ENCODE data around the gene TXLNG.

The TXLNG gene

GRCh38 chrX:16874458-16875095 is 88.3 kb downstream of the TXLNG start:
- no peak for DNase-seq (ENCODE audit: low read depth in 2 of 2)

GRCh38 chrX:16876696-16877095 is 90.4 kb downstream of the TXLNG start:
- no peak for DNase-seq (ENCODE audit: low read depth in 2 of 2)

- no peak for DNase-seq (ENCODE audit: low read depth in 2 of 2)
Measured at GRCh38 chrX:16882169-16882568, 95.9 kb downstream of the TXLNG start.

- peak in 1 of 2 donors; percentile 30 for DNase-seq (ENCODE audit: low read depth in 2 of 2)
Measured at GRCh38 chrX:16882702-16883486, 96.6 kb downstream of the TXLNG start.

GRCh38 chrX:16883487-16883804 is 97.2 kb downstream of the TXLNG start:
- no peak for DNase-seq (ENCODE audit: low read depth in 2 of 2)

GRCh38 chrX:16885628-16886027 is 99.4 kb downstream of the TXLNG start:
- DNase-seq (ENCODE audit: low read depth in 2 of 2), result no peak

- peak in 1 of 2 donors; percentile 20 for DNase-seq (ENCODE audit: low read depth in 2 of 2)
Measured at GRCh38 chrX:16892504-16893362, 106.5 kb downstream of the TXLNG start.

All from stimulated activated CD4-positive, alpha-beta T cell treated with anti-CD3 and anti-CD28 coated beads, Interleukin-1b, Interleukin-23, amount 100 ng/mL, for 1 hour (primary cell).